GM18505 (cell line): Measurements from ENCODE around the gene ADGRF5.
"Not testable (repeated sequence)": the region's sequence is repeated elsewhere in the genome, so short reads cannot be mapped to it uniquely, and the experiment has no call there.

Source experiments
- ATAC-seq: cut with Tn5 transposase; IDR thresholded peaks from one replicate; pipeline ENCODE4 v1.9.1; 2021; ENCODE audit not compliant: unreplicated experiment
- POLR2A ChIP-seq: IDR thresholded peaks from 4 replicates; pipeline ENCODE4 v1.6.1; 2011; ENCODE audit warnings: borderline replicate concordance; ENCODE audit not compliant: insufficient read depth, insufficient read length; ENCODE audit errors: extremely low read depth

Gene ADGRF5

GRCh38 chr6:46895930-46896329 is 25.8 kb downstream of the ADGRF5 start:
- TF ChIP-seq POLR2A = no peak
- ATAC-seq = no peak

DNA sequence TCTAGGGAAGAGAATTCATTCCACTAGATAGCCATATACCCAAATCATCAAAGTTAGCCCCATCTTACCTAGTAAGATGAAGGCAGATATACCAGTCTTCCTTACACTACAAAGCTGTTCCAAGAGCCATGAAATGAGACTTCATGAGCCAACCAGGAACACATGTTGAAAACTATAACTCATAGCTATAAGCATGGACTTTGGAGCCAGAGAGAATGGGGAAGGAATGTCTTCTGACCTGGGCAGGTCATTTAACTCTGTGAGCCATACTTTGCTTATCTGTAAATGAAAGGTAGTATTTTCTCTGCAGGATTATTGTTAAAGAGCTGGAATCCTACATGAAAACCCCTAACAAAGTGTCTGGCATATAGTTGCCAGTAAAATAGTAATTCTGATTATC is 27.3 kb downstream of the ADGRF5 start:
- ATAC-seq = no peak
- TF ChIP-seq POLR2A = no peak

DNA sequence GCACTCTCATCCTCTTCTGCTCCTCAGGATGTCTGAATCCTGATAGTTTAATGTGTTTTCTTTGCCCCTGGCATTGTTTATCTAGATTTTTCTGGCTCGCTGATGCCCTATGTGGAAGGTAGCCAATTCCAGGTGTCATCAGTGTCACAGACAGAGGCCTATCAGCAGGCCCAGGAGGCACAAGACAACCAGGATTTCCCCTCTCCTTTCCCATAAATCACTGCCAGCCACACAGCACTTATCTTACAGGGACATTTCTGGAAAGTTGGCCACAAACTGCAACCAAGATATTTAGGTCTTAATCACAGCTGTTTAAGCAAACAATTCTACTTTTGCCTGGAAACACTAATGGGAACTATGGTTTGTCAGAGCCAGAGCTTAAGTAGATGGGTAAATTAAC is 28.1 kb downstream of the ADGRF5 start:
- ATAC-seq = no peak
- no peak for TF ChIP-seq POLR2A

DNA sequence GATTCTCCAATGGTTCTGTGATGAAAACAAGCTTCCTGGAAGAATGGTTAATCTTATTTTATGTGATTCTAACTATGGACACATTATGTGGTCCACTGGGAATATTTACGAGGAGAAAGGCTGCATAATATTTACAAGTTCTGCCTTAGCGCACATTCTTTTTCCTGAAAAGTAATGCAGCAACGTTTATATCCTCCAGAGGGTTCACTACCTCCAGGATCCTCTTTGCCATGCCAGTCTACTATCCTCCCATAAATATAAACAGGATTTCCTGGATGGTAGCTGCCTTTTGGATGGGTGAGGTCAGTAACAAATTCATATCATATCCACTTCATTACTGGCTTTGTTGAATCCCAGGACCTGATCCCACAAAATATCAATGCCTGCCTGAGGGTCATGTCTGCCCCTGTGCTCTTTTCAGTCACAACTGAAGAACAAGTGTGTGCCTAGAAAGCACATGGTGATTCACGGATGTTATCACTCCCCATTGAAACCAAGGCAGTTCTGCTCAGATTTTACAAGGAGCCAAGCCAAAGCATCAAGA is 30.4 kb downstream of the ADGRF5 start:
- no peak for TF ChIP-seq POLR2A
- ATAC-seq = no peak

DNA sequence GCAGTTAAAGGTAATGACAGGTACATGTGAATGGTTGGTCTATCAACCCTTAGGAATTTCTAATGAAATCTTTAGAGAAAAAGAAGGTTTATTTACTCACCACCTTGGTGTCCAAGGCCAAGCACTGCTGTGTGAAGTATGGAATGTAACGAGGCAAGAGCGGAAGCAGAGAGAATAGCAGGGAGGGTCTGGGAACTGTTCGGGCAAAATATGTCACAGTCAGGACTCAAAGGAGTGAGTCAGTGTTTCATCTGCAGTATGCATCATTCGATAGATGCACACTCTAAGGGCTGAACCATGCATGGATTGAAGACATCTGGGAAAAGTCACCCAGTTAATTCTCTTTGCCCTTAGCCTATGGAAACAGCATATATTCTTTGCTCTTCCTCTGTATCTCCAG is 33.2 kb downstream of the ADGRF5 start:
- ATAC-seq = no peak
- no peak for TF ChIP-seq POLR2A

DNA sequence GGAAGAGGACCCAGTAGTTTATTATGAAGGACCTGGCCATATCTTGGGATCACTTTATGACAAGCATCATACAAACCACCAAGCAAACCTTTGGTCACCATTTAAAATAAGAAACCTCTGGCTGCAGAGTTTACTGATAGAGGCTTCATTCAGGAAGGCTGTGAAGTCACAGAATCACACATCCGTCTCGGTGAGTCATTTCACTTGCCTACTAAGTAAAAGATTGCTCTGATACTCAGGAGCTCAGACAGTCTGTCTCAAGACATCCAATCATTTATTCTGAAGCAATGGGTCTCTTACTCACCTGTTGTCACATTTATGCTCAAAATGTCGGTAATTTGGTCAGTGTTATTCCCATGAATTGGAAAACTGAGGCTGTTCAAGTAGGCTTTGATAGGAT is 33.7 kb downstream of the ADGRF5 start:
- no peak for ATAC-seq
- TF ChIP-seq POLR2A = no peak

GRCh38 chr6:46882645-46883044 is 39.1 kb downstream of the ADGRF5 start:
- TF ChIP-seq POLR2A = no peak

GRCh38 chr6:46879003-46879402 is 42.7 kb downstream of the ADGRF5 start:
- ATAC-seq = no peak
- no peak for TF ChIP-seq POLR2A

More at GRCh38 chr6:46882645-46883044, 39.1 kb downstream of the ADGRF5 start:
- ATAC-seq = no peak

GRCh38 chr6:46876126-46876525 is 45.6 kb downstream of the ADGRF5 start:
- TF ChIP-seq POLR2A = no peak
- no peak for ATAC-seq

- TF ChIP-seq POLR2A = no peak
- no peak for ATAC-seq
These were observed 54.3 kb downstream of the ADGRF5 start for GRCh38 chr6:46867411-46867810.

- TF ChIP-seq POLR2A = no peak
- ATAC-seq = no peak
These were observed 56.5 kb downstream of the ADGRF5 start for GRCh38 chr6:46865221-46865620.

- no peak for ATAC-seq
- no peak for TF ChIP-seq POLR2A
These were observed 57.9 kb downstream of the ADGRF5 start for GRCh38 chr6:46863791-46864190.

DNA sequence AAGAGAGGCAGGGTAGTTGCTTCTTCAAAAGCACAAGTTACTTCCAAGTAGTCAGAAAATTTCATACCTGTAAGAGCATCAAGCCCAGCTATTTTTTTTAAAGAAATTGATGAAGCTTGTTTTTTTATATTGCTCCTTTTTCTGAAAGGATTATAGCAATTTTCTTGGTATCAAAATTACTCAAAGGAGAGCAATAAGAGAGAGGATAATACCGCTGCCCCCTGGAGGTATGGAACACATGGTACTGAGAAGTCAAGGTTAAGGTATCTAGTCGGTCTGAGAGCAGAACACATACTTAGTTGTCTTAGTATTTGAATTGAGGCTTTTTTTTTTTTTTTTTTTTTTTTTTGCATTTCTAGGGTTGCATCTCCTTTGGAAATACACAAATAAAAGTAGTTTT is 59.4 kb downstream of the ADGRF5 start:
- TF ChIP-seq POLR2A = no peak
- ATAC-seq = no peak

DNA sequence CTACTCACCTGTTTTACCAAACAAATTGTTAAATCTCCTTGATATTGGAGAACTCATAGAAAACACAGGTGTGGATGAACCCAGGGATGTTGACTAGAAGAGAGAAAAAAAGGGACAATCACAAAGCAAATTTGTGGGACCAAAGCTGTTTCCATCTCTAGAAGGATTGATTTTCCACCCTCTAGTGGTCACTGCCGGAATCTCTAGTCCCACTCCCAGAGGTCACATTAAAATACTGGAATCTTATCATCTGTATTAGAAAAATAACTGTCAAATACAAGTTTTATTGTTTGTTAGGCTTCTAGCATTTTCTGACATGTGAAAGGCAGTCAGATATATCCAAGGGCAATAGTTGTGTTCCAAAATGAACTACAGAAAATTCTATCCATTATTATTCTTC is 65.8 kb downstream of the ADGRF5 start:
- ATAC-seq = not testable (repeated sequence)

GRCh38 chr6:46851576-46851975 is 70.2 kb downstream of the ADGRF5 start:
- ATAC-seq = not testable (repeated sequence)
